ENCODE measurements around the gene MT3. TPM values are rescaled to one million over a fixed set of nuclear protein-coding genes. Genes with fewer than 3 reads are reported as not detected.

MT3 gene
- total and polyA plus RNA-seq, 2 of the 13 experiments (the other 11 are each of a cell fraction or from before 2014, with no cell fraction given), result not detected

DNA sequence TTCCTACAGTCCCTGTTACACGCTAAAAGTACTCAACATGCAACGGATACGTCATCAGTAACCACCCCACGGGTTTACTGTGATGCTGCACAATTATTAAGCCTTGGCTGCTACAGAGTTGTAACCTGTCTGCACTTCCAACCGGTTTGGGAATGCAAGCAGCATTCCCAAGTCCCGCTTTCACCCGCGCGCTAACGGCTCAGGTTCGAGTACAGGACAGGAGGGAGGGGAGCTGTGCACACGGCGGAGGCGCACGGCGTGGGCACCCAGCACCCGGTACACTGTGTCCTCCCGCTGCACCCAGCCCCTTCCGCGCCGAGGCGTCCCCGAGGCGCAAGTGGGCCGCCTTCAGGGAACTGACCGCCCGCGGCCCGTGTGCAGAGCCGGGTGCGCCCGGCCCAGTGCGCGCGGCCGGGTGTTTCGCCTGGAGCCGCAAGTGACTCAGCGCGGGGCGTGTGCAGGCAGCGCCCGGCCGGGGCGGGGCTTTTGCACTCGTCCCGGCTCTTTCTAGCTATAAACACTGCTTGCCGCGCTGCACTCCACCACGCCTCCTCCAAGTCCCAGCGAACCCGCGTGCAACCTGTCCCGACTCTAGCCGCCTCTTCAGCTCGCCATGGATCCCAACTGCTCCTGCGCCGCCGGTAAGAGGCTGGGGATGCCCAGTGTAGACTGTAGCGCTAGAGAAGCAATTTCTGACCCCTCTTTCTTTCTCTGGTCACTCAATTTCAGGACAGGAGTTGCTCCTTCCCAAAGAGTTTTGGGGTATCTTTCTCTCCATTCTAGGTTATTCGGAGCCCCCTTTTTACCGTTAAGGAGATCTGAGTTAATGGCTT lies 18.9 kb downstream of the MT3 start, which contains the start of gene MT2A (continued):
- TF ChIP-seq SCMH1 (CRISPR knock-in tag; IDR thresholded peaks at IDR 0.05; ENCODE audit: borderline replicate concordance) (no peak), PHF8 (CRISPR knock-in tag; IDR thresholded peaks at IDR 0.05) (peak; percentile 77), ZNF776 (CRISPR knock-in tag; IDR thresholded peaks at IDR 0.05) (peak; percentile 62; the same call in 1 of the 2 replicates), GATA4 (IDR thresholded peaks at IDR 0.05; ENCODE audit: borderline replicate concordance, low read depth) (peak; percentile 52; the same call in 1 of the 2 replicates), MEIS2 (CRISPR knock-in tag; IDR thresholded peaks at IDR 0.05) (peak; percentile 87), AGO1 (IDR thresholded peaks at IDR 0.05; ENCODE audit: low read depth, low read length, poor library complexity, severe bottlenecking) (no peak), ZBTB21 (CRISPR knock-in tag; IDR thresholded peaks at IDR 0.05) (0 out of 2 replicates have a peak, but pooled peaks have one; percentile 38), PAF1 (CRISPR knock-in tag; IDR thresholded peaks at IDR 0.05) (no peak), FOXJ3 (CRISPR knock-in tag; IDR thresholded peaks at IDR 0.05; ENCODE audit: borderline replicate concordance) (peak; percentile 78), REPIN1 (CRISPR knock-in tag; IDR thresholded peaks at IDR 0.05; ENCODE audit: borderline replicate concordance, low read depth) (peak; percentile 96), ZNF615 (CRISPR knock-in tag; IDR thresholded peaks at IDR 0.05; ENCODE audit: borderline replicate concordance) (no peak), ZFAT (CRISPR knock-in tag; conservative IDR thresholded peaks at IDR 0.05) (no peak), SMARCC2 (IDR thresholded peaks at IDR 0.05) (no peak), ZNF124 (CRISPR knock-in tag; IDR thresholded peaks at IDR 0.05) (no peak; the same call in none of the 2 replicates), ATAD3A (CRISPR knock-in tag; IDR thresholded peaks at IDR 0.05) (peak; percentile 91; the same call in 1 of the 2 replicates), TMF1 (CRISPR knock-in tag; IDR thresholded peaks at IDR 0.05; ENCODE audit: low read depth) (peak; percentile 64; the same call in 1 of the 2 replicates)
- TF ChIP-seq, protein P1, sequence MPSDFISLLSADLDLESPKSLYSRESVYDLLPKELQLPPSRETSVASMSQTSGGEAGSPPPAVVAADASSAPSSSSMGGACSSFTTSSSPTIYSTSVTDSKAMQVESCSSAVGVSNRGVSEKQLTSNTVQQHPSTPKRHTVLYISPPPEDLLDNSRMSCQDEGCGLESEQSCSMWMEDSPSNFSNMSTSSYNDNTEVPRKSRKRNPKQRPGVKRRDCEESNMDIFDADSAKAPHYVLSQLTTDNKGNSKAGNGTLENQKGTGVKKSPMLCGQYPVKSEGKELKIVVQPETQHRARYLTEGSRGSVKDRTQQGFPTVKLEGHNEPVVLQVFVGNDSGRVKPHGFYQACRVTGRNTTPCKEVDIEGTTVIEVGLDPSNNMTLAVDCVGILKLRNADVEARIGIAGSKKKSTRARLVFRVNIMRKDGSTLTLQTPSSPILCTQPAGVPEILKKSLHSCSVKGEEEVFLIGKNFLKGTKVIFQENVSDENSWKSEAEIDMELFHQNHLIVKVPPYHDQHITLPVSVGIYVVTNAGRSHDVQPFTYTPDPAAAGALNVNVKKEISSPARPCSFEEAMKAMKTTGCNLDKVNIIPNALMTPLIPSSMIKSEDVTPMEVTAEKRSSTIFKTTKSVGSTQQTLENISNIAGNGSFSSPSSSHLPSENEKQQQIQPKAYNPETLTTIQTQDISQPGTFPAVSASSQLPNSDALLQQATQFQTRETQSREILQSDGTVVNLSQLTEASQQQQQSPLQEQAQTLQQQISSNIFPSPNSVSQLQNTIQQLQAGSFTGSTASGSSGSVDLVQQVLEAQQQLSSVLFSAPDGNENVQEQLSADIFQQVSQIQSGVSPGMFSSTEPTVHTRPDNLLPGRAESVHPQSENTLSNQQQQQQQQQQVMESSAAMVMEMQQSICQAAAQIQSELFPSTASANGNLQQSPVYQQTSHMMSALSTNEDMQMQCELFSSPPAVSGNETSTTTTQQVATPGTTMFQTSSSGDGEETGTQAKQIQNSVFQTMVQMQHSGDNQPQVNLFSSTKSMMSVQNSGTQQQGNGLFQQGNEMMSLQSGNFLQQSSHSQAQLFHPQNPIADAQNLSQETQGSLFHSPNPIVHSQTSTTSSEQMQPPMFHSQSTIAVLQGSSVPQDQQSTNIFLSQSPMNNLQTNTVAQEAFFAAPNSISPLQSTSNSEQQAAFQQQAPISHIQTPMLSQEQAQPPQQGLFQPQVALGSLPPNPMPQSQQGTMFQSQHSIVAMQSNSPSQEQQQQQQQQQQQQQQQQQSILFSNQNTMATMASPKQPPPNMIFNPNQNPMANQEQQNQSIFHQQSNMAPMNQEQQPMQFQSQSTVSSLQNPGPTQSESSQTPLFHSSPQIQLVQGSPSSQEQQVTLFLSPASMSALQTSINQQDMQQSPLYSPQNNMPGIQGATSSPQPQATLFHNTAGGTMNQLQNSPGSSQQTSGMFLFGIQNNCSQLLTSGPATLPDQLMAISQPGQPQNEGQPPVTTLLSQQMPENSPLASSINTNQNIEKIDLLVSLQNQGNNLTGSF (CRISPR knock-in tag; IDR thresholded peaks at IDR 0.05), result peak; percentile 81; the same call in 1 of the 2 replicates
- TF ChIP-seq, protein P2, sequence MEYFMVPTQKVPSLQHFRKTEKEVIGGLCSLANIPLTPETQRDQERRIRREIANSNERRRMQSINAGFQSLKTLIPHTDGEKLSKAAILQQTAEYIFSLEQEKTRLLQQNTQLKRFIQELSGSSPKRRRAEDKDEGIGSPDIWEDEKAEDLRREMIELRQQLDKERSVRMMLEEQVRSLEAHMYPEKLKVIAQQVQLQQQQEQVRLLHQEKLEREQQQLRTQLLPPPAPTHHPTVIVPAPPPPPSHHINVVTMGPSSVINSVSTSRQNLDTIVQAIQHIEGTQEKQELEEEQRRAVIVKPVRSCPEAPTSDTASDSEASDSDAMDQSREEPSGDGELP (IDR thresholded peaks at IDR 0.05; ENCODE audit: borderline replicate concordance, low read depth), result peak; percentile 39; the same call in 1 of the 2 replicates
- TF ChIP-seq, protein P3, sequence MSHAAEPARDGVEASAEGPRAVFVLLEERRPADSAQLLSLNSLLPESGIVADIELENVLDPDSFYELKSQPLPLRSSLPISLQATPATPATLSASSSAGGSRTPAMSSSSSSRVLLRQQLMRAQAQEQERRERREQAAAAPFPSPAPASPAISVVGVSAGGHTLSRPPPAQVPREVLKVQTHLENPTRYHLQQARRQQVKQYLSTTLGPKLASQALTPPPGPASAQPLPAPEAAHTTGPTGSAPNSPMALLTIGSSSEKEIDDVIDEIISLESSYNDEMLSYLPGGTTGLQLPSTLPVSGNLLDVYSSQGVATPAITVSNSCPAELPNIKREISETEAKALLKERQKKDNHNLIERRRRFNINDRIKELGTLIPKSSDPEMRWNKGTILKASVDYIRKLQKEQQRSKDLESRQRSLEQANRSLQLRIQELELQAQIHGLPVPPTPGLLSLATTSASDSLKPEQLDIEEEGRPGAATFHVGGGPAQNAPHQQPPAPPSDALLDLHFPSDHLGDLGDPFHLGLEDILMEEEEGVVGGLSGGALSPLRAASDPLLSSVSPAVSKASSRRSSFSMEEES (CRISPR knock-in tag; IDR thresholded peaks at IDR 0.05), result no peak
- TF ChIP-seq, protein P4, sequence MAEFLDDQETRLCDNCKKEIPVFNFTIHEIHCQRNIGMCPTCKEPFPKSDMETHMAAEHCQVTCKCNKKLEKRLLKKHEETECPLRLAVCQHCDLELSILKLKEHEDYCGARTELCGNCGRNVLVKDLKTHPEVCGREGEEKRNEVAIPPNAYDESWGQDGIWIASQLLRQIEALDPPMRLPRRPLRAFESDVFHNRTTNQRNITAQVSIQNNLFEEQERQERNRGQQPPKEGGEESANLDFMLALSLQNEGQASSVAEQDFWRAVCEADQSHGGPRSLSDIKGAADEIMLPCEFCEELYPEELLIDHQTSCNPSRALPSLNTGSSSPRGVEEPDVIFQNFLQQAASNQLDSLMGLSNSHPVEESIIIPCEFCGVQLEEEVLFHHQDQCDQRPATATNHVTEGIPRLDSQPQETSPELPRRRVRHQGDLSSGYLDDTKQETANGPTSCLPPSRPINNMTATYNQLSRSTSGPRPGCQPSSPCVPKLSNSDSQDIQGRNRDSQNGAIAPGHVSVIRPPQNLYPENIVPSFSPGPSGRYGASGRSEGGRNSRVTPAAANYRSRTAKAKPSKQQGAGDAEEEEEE (CRISPR knock-in tag; IDR thresholded peaks at IDR 0.05; ENCODE audit: borderline replicate concordance), result no peak

All from HepG2 (cell line).